NCI-H1436 treated with DMSO at 0.1 percent for 48 hours (cell line): ENCODE data around the gene TIMM10B.

Source experiments
- DNase-seq: peaks from one replicate; lab custom pipeline; 2025; lab: John Stamatoyannopoulos, UW

The TIMM10B gene

DNA sequence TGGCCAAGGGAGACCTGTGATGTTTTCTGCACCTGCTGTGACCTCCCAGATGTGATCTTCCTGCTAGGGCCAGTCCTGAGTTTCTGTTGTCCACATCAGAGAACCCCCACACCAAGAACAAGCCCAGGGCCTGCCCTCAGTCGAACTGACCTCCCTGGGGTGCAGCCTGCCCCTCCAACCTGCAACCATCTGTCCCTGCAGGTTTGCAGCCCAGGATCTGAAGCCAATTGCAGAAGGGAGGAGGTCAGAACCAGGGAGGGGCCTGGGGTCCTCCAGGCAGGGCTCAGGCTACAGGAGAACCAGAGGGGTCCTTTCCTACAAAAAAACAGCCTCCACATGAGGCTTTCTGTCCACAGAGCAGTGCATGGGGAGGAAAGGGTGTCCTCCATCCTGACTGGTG, 8.4 kb upstream of the TIMM10B start:
- DNase-seq: no peak

GRCh38 chr11:6473451-6474412, 7.6 kb upstream of the TIMM10B start, which contains the start of gene TRIM3:
TRIM3 (minus strand) TSS chr11:6473941; CDS start chr11:6465695, 8,246 bp downstream.
- no peak for DNase-seq

GRCh38 chr11:6474413-6474792, 6.9 kb upstream of the TIMM10B start:
- no peak for DNase-seq

DNA sequence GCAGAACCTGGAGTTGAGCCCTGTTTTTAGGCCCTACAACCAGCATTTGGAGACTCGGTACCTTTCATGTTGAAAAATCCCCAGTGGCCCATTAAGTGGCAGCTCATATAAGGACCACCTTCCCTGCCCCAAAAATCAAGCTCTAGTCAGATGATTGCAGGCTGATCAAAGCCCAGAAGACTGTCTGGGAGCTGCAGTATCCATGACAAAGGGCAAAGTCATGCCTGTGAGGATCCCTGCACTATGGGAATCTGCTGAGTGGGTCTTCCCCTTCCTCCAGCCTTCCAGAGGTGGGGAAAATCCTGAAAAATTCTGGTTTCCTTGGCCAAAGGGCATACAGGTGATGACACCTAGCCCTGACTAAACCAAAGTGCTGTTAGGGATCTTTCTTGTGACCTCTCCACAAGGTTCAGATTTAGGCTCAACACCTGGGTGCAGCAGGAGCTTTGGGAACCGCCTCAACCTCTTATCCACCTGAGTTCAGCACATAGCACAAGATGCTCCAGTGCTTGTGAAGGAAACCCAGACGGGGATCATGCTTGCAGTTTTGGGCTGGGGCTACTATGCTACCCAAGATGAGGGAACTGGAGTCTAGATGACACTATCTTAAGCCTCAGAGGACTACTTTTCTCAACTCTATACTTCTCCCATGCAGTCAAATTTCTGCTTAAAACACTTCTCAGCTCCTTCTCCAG, 6.3 kb upstream of the TIMM10B start:
- no peak for DNase-seq

- DNase-seq: no peak
Measured at GRCh38 chr11:6475936-6476335, 5.4 kb upstream of the TIMM10B start.

DNA sequence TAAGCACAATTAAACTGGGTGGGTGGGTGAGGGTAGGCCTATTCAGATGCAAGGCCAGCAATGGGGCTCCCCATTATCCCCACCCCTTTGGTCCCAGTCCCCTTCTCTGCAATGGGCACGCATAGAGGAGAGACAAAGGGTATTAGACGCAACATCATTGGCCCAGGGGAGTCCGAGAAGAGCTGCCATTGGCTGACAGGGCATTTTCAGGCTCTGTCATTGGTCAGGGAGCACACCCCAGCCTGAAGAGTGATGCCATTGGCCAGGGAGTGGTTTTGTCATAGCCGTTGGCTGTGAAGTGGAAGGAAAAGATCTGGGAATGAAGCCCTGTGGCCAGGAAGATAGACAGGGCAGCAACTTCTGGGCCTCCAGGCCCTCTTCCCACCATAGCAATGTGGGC, 4.7 kb upstream of the TIMM10B start:
- DNase-seq: no peak

DNA sequence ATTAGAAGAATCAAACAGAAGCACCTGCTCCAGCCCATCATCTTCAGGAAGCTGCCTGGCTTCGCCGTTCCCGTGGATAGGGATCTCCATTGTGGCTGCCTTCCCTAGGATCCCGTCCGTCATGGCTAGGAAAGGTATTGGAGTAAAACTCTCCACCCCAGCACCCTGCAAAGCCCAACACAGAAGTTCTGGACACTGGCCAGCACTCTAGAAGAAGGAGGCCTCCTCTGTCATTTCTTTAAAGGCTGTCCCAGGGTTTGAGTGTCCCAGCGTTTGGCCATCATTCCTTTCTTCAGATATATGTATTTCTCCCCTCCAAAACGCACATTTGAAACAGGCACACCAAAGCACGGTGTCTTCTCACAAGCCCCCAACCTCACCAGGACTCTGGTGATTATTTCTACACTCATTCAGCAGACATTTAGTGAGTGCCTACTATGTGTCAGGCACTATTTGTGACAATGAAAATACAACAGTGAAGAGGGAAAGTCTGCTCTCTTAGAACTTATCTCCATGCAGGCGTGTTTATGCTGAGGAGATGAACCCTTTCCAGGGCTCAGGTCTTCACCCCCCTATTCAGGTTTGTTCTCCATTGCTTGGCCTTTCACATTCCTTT, 894 bp upstream of the TIMM10B start:
- DNase-seq: no peak

- no peak for DNase-seq
Measured at GRCh38 chr11:6481924-6482275, 599 bp downstream of the TIMM10B start.

GRCh38 chr11:6482441-6482840, 1.1 kb downstream of the TIMM10B start:
- DNase-seq: no peak

- DNase-seq: no peak
Measured at GRCh38 chr11:6483015-6483414, 1.7 kb downstream of the TIMM10B start.

DNA sequence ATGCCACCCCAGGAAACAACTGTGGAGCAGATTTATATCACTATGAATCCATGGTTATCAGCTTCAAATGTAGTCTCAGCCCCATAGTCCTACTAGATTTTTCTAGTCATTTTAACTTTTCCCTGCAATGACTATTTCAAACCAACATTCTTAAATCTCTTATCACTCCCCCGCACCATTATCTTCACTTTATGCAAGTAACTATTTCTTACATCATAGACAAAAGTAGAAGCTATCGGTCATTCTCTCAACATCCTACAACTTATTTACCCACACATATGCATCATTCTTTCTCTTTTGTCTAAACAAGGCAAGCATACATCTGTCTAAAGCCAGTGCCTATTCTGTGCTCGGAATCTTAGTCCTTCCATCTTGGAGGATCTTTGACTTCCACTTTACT, 4.4 kb downstream of the TIMM10B start:
- no peak for DNase-seq

DNA sequence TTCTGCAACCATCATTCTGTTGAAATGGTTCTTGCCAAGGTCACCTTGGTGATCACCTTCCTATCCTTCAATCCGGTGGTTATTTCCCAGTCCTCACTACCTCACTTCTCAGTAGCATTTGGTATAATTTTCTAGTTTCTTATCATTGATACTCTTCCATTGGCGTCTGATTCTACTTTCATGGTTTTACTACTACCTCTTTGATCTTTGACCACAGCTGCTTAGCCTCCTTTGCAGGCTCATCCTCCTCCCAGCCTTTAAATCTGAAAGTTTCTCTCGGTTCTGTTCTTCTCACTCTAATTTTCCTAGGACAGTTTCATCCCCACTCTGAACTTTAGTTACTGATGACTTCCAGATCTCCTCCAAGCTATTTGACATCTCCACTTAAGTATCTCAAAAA, 5.0 kb downstream of the TIMM10B start:
- DNase-seq: no peak

GRCh38 chr11:6486938-6487337, 5.6 kb downstream of the TIMM10B start:
- no peak for DNase-seq

DNA sequence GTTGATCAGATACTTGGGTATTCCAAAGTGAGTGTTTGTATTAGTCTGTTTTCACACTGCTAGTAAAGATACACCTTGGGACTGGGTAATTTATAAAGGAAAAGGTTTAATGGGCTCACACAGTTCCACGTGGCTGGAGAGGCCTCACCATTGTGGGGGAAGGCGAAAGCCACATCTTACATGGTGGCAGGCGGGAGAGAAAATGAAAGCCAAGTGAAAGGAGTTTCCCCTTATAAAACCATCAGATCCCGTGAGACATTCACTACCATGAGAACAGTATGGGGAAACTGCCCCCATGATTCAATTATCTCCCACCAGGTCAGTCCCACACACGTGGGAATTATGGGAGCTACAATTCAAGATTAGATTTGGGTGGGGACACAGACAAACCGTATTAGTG, 7.0 kb downstream of the TIMM10B start:
- DNase-seq: no peak

- no peak for DNase-seq
Measured at GRCh38 chr11:6488821-6489220, 7.5 kb downstream of the TIMM10B start.

- no peak for DNase-seq
Measured at GRCh38 chr11:6489306-6489705, 8.0 kb downstream of the TIMM10B start.

- no peak for DNase-seq
Measured at GRCh38 chr11:6497069-6497839, 16.0 kb downstream of the TIMM10B start, which contains the start of gene DNHD1. DNHD1 (plus strand) TSS chr11:6497280; CDS start chr11:6498216, 936 bp downstream.

GRCh38 chr11:6498121-6498520, 16.8 kb downstream of the TIMM10B start:
- no peak for DNase-seq

DNA sequence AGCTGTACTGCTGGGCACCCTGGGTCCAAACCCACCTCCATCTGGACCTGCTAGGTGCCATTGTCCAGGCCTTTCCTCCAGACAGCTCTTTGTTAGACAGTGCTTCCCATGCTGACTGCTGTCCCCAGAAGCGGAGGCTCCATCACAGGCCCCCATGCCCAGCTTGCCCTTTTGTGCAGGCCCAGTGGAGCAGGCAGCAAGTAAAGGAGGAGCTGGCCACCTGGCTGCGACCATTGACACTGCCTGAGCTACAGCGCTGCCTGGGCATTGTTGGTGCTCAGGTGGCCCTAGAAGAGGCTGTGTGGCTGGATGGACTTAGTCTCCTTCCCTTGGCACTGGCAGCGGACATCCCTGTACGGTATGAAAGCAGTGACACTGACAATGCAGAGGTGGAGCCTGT, 17.2 kb downstream of the TIMM10B start:
- no peak for DNase-seq

DNA sequence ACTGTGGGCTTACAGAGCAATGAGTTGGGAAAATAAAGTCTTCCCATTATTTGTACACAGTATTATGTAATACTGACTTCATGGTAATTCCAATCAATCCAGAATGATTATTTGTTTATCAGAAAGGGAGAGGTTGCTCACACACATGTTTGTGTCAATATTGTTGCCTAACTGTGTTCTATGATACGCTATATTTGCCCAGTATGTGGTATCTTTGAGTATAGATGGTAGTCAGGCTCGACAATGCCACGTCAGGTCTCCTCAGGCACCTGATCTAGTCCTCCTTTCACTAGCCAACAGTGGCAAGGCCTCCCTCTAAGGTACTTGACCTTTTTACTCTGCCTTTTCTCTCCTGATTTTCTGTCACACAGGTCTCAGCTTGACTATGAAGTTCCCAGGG, 21.1 kb downstream of the TIMM10B start:
- DNase-seq: no peak

DNA sequence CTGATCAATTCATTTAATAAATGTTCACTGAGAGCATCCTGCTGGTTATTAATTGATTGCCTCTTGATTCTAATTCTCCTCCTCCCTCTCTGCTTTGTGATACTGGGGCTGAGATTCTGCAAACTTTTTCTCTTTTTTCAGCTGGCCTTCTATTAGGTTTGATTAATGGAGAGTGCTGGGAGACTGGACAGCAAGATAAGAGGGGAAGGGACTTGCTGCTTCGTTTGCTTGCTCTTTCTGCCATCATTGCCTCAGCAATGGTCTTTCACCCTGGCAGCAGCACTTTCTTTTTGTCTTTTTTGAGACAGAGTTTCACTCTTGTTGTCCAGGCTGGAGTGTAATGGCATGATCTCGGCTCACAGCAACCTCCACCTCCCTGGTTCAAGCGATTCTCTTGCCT, 22.9 kb downstream of the TIMM10B start:
- no peak for DNase-seq
